ENCODE data around the gene PER3. TPM values are rescaled to one million over a fixed set of nuclear protein-coding genes. Genes with fewer than 3 reads are reported as not detected.

PER3 gene
- total RNA-seq: 2.2 and 3.5 TPM in 2 replicates

GRCh38 chr1:7783826-7784491 is at the start of gene PER3:
TSS of gene PER3 (plus strand) at chr1:7784291. CDS start at chr1:7784878, 587 bp downstream.

DNA sequence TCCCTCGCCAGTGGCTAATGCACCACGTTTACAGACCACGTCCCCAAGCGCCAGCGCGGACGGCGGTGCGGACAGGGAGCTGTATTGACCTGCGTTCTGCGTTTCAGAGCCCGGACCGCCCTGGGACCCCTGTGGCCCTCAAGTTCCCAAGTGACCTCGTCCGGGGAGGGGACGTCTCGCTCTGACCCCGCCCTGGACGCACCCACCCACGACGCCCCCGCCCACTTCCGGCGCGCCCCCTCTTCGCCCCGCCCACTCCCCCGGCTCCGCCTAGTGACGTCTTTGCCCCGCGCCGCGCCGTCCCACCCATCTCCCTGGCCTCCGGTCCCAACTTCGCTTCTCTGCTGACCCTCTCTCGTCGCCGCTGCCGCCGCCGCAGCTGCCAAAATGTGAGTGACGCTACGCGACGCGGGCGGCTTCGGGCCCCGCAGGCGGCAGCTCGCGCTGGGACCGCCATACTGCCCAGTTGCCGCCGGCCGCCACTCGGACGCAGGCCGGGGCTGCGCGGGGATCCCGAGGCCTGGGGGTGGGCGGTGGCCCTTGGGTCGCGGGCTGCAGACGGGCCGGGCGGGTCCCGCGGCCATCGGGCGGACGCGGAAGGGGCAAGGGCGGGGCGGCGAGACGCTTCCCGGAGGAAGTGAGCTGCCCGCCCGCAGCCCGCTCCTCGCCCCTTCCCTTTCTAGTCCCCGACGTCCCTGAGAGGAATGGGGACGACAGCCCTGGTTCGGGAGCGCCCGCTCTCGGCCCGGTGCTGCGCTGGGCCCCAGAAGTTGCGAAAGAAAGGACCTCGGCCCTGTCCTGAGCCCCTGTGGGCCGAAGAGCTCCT is 12.9 kb upstream of the PER3 start, which contains the start of gene VAMP3:
Gene VAMP3 (plus strand): TSS at position 300 of the 826 bp plus-strand sequence. CDS start 88 bp downstream, at position 388.

DNA sequence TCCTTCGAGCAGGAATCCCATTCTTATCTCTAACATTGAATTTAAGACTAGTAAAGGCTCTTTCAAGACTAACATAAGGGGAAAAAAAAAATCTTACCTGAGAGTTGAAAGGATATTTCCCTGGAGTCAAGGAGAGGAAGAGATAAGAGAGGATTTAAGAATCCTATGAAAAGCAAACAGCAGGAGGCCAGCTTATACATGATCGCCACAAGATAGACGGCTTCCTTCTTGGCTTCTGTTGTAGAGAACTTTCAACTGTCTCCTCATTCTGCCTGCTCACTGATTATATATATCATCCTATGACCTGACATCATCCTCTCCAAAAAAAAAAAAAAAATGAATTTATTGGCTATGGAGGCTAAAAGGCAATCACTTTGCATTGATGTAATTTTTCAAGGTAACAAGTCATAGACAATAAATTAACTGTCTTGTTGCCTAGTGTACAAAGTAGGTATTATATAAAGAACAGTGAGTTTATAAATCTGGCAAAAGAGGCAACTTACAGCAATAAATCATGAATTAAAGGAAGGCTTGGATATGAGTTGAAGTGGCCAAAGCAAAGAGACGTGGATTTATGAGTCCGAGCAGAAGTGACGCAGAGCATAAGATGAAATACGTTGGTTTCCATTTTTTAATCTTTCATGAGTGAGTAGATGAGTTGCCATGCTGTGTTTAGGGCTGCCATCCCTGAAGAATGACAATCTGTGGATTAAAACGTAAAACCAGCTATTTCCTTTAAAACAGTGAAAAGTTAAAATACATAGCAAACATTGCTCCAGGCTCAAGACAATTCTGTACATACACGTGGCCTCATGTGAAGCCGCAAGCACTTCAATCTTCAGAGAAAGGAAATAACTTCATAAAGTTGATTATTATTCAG is 69.0 kb downstream of the PER3 start, which contains the start of gene UTS2:
Gene UTS2 (minus strand): TSS at position 262 of the 880 bp plus-strand sequence. CDS start 62 bp downstream, at position 200.

Other genes starting within 250 kb of the PER3 start
- 165 and 174 TPM in 2 replicates for gene VAMP3, start 13.0 kb upstream of the PER3 start, total RNA-seq
- not detected in 2 replicates for gene UTS2, start 68.8 kb downstream of the PER3 start, total RNA-seq
- 0.13 and 0.72 TPM in 2 replicates for gene TNFRSF9, start 156.5 kb downstream of the PER3 start, total RNA-seq
- 181 and 192 TPM in 2 replicates for gene PARK7, start 177.4 kb downstream of the PER3 start, total RNA-seq
- gene ERRFI1, start 242.0 kb downstream of the PER3 start, total RNA-seq: 29.2 and 43.9 TPM in 2 replicates